GM18498 (cell line): ENCODE measurements around the gene DUOXA1.
"Not testable (repeated sequence)": the region's sequence is repeated elsewhere in the genome, so short reads cannot be mapped to it uniquely, and the experiment has no call there.

ENCODE experiments used
- ATAC-seq: cut with Tn5 transposase; IDR thresholded peaks from one replicate; pipeline ENCODE4 v1.9.1; 2021; ENCODE audit warnings: mild to moderate bottlenecking, moderate library complexity; ENCODE audit not compliant: unreplicated experiment

Gene DUOXA1

DNA sequence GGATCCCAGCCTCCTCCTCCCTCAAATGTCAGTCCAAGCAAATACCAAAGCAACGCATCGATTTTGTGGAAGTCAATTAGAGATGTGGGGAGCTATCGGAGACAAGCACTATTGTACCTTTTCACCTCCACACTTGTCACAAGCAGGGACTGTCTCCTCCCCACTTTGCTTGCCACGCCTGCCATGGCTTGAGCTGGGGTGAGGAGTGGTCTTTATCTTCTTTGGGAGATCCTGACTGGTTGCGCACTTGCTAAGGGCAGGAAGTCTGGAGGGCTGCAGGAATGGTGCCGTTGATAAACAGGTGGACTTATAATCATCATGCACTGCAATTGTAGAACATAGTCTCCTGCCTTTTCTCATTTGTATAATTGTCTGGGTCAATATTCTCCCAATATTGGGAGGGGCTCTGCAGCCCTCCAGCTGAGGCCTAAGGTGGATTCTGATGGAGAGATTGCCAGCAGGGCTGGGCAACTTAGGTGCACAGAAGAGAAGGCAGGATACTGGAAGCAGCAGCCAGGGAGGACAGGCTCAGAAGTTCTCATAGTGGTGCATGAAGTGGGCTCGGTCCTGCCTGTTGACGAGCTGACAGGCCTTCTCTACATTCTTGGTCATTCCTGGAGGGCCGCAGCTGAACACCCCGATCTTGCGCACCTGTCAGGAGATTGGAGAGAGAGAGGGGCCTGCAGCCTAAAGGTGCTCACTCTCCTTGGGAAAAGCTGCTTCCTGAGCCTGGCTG is 35.9 kb downstream of the DUOXA1 start:
- ATAC-seq, result no peak

DNA sequence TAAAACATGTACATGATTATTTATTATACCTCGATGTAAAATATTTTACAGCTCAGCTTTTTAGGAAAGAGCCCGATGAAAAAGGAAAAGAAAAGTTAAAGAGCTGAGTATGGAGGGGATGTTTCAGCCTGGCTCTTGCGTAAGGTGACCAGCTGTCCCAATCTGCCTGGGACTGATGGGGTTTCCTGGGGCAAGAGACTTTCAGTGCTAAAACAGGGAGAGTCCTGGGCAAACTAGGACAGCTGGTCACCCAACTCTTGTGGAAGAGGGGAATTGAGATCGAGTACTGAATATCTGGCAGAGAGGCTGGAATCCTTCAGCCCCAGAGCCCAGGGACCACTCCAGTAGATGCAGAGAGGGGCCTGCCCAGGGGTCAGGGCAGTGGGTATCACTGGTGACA is 36.7 kb downstream of the DUOXA1 start:
- no peak for ATAC-seq

DNA sequence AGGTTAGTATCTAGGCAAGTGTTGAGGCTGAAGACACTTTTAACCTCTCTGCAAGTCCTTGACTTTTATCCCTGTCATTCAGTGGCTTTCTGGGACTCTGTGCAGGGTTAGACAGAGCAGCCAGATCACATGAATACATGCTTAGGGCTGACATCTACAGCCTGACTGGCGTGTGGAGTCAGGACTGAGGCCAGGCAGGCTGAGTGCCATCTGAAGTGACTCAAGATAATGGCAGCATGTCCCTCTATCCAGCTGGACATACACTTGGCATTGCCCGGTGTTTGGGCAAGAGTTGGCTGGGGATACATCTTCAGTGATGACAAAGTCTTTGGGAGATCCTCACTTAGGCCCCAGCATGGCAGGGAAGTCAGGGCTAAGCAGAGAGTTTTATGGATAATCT is 38.1 kb downstream of the DUOXA1 start:
- no peak for ATAC-seq

DNA sequence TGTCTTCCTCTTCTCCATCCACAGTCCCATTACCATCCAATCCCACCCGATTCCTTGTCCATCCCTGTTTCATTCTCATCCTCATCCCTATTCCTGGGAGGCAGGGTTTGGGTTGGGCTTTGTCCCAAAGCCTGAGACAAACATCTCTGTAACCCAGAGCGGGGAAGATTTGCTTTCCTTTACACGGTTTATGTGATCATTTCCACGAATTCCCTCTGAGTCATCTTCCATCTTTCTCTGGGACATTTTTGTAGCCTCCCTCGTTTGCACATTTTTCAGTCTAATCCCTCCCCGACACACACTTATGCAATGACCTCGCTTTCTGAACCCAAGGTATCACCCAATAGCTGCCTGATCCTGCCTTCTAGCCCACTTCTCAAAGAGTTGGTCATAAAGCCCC is 38.5 kb downstream of the DUOXA1 start:
- ATAC-seq, result no peak

DNA sequence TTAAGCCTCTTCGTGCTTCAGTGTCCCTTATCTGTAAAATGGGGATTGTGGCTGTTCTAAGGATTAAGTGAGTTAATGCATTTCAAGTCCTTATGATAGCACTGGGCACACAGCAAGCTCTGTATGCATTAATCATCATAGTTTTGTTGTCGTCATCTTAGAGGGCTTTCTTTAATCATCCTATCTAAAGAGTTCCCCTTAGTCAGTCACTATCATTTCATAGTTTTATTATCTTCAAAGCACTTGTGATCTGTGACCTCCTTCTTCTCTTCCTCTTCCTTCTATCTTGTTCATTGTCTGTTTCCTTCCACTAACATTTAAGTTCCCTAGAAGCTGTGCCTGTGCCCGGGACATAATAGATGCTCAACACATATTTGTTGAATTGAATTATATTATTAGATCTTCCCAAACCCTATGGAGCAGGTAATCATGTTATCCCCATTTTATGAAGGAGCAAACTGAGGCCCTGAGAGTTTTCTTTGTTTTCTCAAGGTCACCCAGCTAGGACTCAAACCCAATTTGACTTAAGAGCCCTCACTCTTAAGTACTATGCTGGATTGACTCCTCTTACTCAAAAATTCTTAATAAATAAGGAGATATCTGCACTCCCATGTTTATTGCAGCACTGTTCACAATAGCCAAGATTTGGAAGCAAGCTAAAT is 39.8 kb downstream of the DUOXA1 start:
- no peak for ATAC-seq

DNA sequence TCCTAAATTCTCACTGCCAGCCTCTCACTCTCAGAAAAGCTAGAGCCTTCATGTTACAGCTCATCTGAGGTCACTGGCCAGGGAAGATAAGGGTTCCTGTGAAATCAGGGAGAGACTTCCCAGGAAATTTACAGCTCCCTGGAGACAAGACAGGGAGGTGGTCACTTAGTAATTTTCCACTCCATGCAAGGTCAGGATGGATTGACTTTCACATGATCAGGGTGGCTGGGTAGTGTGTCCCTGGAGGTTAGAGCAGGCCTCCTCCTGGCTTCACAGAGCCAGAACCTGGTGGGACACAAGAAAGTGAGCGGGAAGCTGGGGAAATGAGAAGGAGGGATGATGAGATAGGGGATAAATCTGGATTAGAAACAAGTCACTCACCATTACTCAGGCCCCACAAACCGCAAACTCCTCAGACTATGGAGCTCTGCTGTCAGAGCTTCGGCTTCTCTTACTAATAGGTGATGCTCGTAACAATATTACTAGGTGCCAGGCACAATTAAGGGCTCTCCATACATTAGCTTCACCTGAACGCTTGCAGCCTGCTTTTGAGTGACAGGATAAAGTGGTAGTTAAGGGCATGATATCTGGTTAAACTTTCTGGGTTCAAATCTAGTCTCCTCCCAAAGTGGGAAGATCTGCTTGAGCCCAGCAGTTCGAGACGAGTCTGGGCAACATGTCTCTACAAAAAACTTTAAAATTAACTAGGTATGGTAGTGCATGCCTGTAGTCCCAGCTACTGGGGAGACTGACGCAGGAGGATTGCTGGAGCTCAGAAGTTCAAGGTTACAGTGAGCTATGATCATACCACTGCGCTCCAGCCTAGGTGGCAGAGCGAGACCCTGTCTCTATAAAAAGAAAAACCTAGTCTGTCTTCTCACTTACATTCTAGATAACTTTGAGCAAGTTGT is 40.6 kb downstream of the DUOXA1 start:
- no peak for ATAC-seq

DNA sequence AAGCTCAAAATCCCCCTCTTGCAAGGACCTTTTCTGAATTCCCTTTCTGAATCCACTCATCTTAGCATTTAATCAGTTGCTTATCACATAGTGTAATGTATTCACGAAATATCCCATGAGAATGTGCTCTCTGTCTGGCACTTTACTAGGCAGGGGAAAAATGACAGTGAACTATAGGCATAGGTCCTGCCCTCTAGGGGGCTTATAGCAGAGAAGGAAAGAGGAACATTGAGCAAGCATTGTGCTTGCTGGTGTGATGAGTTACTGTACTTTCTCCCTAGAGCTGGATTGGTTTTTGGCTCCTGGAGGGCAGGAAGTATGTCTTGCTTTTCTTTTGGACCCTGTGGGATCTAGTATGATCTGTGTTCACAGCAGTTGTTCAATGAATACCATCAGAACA is 42.2 kb downstream of the DUOXA1 start:
- ATAC-seq, result no peak

DNA sequence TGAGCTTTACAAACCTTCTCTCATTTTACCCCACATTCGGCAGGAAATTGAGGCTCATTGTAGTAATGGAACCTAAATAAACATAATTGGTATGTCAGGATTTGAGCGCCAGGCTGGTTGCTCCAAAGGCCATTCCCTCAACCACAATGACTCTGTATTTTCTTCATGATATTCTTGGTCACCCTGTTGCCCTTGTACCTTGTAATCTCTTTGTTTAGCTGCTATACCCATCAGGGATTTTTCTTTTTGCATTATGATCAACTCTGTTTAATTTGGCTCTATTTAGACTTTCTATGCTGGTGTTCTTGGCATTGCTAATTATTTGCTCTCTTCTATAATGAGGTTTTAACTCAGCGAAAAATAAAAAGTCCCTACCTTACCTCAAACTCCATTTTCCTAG is 45.5 kb downstream of the DUOXA1 start:
- ATAC-seq, result no peak

DNA sequence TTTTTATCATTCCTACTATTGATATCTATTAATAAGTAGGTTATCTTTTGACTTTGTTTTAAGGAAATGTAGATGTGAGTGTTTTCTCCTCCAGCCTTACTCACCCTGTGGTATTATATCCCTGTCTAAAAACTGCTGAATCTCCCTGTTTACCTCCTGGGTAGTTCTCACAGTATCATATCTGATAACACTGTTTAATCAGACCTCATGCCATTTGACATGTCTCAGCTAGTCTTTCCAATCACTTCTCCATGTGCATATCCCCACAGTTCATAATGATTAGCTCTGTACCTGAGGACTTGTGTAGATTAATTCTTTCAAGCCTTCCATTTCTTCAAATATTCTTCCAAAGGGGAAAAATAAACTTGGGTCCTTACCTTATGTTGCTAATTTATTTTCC is 46.5 kb downstream of the DUOXA1 start:
- ATAC-seq, result no peak

DNA sequence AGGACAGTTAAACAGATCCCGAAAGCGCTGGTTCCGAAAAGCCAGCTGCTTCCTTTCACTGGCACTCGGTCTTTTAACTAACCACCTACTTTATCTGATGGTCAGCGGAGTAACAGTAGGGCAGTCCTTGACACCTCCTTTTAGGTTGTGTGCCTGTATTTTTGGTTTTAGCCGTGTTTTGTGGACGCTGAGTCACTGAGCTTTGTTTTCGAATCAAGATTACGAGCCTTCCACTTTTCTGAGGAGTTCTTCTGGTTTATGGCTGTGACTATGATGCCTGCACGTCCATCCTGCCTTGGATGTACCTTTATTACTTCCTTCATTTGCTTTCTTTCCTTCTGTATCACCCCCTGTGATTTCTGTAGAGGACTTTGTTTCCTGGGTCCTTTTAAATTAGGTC is 47.3 kb downstream of the DUOXA1 start:
- ATAC-seq, result not testable (repeated sequence)

DNA sequence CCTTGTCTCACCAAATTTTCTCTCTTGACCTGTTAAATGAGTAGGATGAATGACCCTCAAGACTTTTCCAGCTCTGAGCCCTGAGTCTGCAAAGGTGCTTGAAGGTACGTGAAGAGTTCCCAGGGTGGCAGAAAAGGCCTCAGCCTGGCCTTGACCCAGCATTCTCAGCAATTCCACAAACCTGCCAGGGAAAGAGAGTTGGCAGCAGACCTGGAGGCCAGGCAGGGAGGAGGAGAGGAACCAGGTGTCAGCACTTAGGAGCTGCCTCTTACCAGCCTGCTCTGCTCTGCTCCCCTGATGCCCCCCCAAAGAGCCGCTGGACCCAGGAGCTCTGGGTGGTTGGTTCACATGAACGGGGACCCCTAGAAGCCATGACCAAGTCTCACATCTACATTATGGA is 49.1 kb downstream of the DUOXA1 start:
- ATAC-seq, result not testable (repeated sequence)

DNA sequence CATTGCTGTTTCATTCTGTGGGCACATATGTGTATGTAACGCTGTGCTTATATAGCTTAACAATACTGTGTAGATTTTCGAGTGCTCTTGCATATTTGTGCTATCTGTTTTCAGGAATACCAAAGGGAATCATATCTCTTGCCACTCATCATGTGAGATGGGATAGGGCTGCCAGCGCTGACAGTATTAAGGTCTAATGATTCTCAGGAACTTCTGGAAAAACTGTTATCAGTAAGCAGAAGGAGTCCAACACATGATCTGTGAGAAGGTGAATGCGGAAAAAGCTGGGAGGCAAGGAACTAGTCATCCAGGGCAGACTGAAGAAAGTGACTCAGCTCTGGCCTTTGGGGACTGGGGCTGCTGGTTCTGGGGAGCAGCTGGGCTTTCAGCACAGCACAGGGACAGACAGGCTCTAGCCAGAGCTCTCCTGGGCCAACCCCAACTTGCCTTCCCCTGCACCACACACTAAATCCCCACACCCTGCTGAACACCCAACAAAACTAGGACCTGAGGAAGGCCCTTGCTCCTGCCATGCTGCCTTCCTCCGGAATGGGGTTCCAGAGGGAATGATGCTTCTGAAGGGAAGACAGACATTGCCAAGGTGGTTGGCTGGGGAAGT is 49.9 kb downstream of the DUOXA1 start:
- not testable (repeated sequence) for ATAC-seq

DNA sequence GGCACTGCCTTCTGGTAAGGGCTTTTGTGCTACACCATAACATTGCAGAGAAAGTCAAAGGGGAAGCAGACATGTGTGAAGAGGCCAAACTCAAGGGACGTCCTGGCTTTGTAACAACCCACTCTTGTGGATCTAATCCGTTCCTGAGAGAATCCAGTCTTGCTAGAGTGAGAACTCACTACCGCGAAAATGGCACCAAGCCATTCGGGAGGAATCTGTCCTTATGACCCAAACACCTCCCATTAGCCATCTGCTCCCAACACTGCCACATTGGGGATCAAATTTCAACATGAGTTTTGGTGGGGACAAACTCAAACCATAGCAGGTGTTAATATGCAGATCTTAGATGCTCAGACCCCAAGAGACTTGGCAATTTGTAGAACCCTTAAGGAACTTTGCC is 50.5 kb downstream of the DUOXA1 start:
- not testable (repeated sequence) for ATAC-seq

DNA sequence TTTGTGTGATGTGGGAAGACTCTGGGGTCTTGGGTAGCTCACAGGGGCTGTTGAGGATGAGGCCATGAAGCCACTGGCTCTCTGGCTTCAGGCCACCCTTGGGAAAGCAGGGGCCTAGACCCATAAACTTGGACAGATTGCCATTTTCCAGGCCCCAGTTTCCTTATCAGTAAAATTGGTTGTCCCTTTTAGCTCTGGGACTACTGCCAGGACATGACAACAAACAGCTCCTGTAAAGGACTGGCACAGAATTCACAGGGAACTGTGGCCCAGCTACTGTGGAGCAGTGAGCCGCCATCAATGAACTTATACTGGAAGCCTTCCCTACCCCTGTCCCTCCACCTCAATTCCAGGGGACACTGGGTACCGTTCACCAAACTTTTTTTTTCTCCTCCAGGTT is 52.3 kb downstream of the DUOXA1 start:
- not testable (repeated sequence) for ATAC-seq

DNA sequence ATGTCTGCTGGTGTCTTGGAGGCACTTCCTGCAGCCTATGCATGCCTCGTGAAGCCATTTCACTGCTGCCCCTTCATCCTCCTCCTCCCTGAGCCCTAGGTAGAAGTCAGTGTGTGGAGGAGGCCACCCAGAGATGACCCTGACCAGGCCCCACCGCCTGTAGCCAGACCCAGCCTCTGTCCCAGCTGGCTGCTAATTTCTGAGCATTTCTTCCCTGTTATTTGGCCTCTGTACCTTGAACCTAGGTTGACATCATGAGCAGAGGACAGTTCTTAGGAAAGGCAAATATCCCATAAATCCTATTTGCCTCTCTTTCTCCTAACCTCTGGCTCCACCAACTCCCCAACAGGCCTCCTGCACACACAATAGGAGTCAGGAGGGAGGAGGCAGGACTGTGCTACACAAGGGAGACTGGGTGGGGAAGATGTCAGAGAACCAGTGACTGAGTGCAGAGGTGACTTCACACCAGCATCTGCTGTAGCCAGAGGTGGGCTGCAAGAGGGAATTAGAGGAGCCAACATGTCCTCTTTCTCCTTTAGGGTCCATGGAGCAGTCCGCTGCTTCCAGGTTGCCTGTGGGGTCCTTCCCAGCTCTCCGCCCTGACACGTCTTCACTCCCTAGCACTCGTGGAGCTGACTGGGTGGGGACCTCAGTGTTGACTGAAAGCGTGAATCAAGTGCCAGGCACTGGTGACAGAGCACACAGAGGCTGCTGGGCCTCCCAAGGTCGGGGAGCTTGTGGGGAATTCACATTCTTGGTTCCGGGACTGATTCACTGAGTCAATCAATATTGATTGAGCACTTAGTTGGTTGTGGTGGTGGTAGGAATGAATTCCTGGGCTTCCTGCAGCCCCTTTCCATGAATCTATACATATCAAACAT is 54.0 kb downstream of the DUOXA1 start:
- ATAC-seq, result not testable (repeated sequence)

DNA sequence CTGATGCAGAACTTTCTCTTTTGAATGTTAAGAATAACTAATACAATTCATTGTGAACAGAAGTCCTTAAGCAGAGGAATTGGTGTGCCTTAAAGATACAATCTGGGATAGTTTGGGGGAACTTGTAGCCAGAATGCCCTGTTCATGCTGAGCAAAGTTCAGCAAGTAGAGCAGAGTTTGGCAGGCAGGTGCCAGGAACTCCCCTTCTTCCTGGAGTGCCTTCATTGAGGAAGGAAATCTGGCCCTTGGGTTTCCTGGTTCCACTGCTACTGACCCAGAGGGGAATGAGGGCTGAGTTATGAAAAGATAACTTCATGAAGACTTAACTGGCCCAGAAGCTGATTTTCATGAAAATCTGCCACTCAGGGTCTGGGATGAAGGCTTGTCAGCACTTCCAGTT is 56.1 kb downstream of the DUOXA1 start:
- ATAC-seq, result not testable (repeated sequence)

DNA sequence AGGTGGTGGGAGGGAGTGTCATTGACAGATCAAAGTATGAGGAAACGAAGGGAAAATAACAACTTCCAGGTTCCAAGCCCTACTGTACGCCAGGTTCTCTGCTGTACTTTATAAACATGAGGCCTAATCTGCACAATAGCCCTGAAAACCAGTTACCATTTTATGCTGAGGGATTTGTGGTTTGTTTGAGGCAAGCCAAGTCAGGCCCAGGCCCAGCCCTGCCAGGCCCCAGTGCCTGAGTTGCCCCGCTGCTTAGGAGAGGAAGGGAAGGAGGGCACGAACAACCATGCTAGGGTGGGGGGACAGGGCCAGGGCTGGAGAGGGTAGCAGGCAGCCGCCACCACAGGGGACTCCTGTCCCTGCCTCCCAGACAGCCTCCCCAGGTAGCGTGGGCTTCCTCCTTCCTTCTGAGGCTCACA is 59.7 kb downstream of the DUOXA1 start:
- ATAC-seq, result not testable (repeated sequence)
